ENCODE data around the gene PRKCE. TPM values are rescaled to one million over a fixed set of nuclear protein-coding genes. Genes with fewer than 3 reads are reported as not detected.

The PRKCE gene
- total RNA-seq, 1 donor from 2014 or later, result 11.7 TPM

DNA sequence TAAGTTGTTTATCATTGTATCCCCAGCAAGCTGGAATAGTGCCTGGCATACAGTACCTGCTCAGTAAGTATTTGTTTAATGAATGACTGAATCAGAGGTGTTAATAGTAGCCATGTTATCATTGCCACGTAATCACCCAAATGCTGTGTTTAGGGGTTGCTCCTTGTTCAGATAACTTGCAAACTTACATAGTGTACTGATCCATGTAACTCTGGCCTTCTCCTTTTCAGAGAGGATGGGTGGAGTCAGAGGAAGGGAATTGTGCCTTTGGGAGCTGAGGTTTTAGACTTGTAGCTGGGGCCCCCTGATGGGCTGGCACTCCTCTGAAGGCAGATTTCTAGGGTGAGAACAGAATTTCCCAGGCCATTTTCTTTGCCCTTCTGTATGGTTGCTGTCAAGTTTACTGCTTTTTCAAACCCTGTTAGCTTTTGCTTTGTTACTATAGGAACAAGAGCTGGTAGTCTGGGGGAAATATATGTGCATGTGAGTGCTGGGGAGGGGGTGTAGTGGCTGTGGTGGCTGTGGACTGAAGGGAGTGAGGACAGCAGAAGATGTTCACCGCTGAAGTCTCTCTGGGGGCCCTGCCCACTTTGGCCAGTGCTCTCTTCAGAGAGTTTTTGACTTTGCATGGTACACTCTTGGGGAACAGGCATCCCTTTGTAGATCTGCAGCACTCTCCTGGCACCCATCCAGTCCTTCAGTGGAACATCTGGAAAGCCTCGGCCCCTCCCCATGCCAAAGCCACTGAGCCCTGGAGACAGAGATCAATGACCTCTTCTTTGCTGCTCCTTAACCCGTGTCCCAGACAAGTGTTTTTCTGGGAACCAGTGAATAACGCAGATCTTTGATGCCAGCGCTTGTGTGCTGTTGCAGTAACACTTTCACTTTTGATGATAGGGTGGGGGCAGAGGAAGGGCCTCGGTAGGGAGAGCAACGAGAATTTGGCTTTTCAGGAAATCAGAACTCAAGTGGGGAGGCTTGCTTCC, 209.0 kb downstream of the PRKCE start:
- Mint-ChIP-seq H3K27me3 (ENCODE audit: insufficient read depth) (no peaks in the 10 kb centered on the region), H3K4me1 (ENCODE audit: low read depth) (peaks cover 57% of the 10 kb centered on the region), H3K27ac (peak overlapping the region; percentile 46), H3K36me3 (ENCODE audit: low read depth) (no peaks in the 10 kb centered on the region), H3K9me3 (no peaks in the 10 kb centered on the region), H3K4me3 (peak overlapping the region; percentile 68)
- no peak for DNase-seq (ENCODE audit: low spot score)
- intact Hi-C loops (cut with micrococcal nuclease), result no loop called here

DNA sequence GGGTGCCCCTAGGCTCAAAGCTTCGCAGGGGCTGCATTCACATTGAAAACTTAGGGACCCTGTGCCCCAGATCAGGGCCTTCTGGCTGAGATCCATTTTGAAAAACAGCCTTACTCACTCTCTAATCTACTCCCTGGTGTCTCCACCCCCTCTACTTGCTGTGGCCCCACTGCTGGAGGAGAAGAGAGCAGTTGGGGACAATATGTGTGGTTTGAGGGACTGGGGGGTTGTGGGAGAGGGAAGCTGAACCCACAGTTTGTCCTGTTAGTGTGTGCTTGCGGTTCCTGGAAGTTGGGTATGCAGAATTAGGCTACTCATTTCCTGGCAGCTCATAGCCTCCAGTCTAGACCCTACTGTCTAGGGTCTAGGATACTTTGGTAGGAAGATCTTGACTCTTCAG, 211.4 kb downstream of the PRKCE start:
- no peak overlapping the region for H3K27ac Mint-ChIP-seq
- H3K4me1 Mint-ChIP-seq (ENCODE audit: low read depth), result peaks cover 57% of the 10 kb centered on the region
- H3K9me3 Mint-ChIP-seq, result no peaks in the 10 kb centered on the region
- intact Hi-C loops (cut with micrococcal nuclease), result no loop called here
- no peak overlapping the region for H3K4me3 Mint-ChIP-seq
- H3K27me3 Mint-ChIP-seq (ENCODE audit: insufficient read depth), result no peaks in the 10 kb centered on the region
- no peak for DNase-seq (ENCODE audit: low spot score)
- H3K36me3 Mint-ChIP-seq (ENCODE audit: low read depth), result no peaks in the 10 kb centered on the region

DNA sequence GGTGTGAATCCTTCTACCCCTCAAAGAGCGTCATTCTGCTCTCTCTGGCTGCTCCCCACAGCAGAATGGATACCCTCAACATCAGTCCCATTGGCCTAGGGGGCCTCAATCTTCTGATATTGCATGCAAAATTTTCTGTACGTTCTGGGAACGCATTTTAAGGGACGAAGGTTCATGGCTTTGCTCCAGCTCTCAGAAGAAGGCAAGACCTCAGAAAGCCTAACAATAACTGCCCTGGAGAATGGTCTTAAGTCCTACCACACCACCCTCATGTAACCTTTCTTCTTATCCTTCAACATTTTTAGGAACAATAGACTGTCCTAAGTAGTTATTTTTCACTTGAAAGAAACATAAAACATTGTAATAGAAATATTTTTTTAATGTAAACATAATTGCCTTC, 212.6 kb downstream of the PRKCE start:
- no peaks in the 10 kb centered on the region for H3K27me3 Mint-ChIP-seq (ENCODE audit: insufficient read depth)
- peaks cover 57% of the 10 kb centered on the region for H3K4me1 Mint-ChIP-seq (ENCODE audit: low read depth)
- intact Hi-C loops (cut with micrococcal nuclease), result no loop called here
- H3K9me3 Mint-ChIP-seq, result no peaks in the 10 kb centered on the region
- H3K27ac Mint-ChIP-seq, result no peak overlapping the region
- H3K4me3 Mint-ChIP-seq, result no peak overlapping the region
- DNase-seq (ENCODE audit: low spot score), result no peak
- H3K36me3 Mint-ChIP-seq (ENCODE audit: low read depth), result no peaks in the 10 kb centered on the region

DNA sequence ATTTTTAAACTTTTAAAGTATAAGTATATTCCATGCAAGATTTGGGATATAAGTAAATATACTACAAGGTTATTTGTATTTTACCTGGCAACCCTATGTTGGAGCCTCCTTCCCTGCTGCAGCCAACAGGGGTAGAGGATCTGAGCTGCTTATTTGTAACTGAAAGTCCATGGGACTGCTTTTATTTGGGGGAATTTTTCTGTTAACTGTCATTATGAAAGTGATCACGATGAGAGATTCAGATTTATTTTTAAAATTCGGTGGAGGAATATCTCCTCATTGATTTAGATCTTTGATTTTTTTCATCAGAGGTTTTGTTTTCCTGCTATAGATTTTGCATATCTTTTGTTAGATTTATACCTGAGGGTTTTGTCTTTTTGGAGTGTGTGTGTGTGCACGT, 215.9 kb downstream of the PRKCE start:
- no peak overlapping the region for H3K4me3 Mint-ChIP-seq
- no peaks in the 10 kb centered on the region for H3K27me3 Mint-ChIP-seq (ENCODE audit: insufficient read depth)
- H3K27ac Mint-ChIP-seq, result no peak overlapping the region
- H3K4me1 Mint-ChIP-seq (ENCODE audit: low read depth), result peaks cover 38% of the 10 kb centered on the region
- no peaks in the 10 kb centered on the region for H3K9me3 Mint-ChIP-seq
- intact Hi-C loops (cut with micrococcal nuclease), result no loop called here
- no peaks in the 10 kb centered on the region for H3K36me3 Mint-ChIP-seq (ENCODE audit: low read depth)
- no peak for DNase-seq (ENCODE audit: low spot score)

DNA sequence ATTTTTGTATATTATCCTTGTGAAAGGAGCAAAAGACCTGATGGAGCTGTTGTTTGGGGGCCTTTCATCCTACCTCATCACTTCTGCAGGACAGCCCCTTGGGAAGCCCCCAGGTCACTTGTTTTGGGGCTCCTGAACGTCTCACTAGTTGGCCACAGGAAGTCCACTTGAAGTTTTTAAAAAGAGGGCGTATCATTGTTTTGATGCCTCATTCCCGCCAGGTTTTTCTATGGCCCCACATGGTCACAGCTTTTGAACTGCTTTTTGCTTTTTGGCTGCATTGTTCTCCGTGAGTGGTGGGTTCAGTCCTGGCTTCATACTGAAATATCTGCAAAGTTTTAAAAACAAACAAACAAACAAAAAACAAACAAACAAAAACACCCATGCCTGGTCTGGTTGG, 216.3 kb downstream of the PRKCE start:
- DNase-seq (ENCODE audit: low spot score), result no peak
- peaks cover 38% of the 10 kb centered on the region for H3K4me1 Mint-ChIP-seq (ENCODE audit: low read depth)
- H3K36me3 Mint-ChIP-seq (ENCODE audit: low read depth), result no peaks in the 10 kb centered on the region
- H3K27me3 Mint-ChIP-seq (ENCODE audit: insufficient read depth), result no peaks in the 10 kb centered on the region
- H3K9me3 Mint-ChIP-seq, result no peaks in the 10 kb centered on the region
- intact Hi-C loops (cut with micrococcal nuclease), result no loop called here
- H3K27ac Mint-ChIP-seq, result no peak overlapping the region
- no peak overlapping the region for H3K4me3 Mint-ChIP-seq

DNA sequence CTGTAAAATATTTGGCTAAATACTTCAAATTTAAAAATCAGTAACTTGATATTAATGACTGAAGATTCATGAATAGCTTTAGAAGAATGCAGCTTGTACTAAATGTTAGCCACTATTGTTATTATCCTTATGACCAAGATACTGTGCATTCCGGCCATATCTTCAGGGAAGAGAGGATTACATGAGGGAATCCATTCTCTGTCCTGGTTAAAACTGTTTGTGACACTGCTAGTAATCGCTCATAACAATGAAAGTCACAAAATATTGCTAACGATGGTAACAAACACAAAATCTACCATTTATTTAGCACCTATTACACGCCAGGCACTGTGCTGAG, 217.7 kb downstream of the PRKCE start:
- intact Hi-C loops (cut with micrococcal nuclease), result no loop called here
- H3K4me3 Mint-ChIP-seq, result no peak overlapping the region

DNA sequence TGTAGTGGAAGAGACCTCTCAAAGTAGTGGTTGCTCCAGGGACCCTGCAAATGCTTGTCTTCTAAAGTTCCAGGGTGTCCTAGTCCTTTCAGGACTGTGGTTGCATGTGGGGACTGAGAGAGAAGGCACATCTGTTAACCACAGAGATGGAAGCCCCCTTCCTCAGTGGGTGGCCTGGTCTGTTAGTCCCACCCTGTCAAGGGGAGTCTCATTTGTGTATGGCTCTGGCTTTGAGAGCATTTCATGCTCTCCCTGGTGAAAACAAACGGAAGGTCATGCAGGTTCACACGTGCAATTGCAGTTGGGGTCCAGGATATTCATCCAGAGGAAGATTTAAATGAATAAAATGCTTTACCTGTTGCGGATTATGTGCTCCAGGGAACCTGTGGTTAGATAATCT, 219.6 kb downstream of the PRKCE start:
- Mint-ChIP-seq H3K4me1 (ENCODE audit: low read depth) (peaks cover 33% of the 10 kb centered on the region), H3K27me3 (ENCODE audit: insufficient read depth) (no peaks in the 10 kb centered on the region), H3K27ac (no peak overlapping the region), H3K9me3 (peaks cover 5% of the 10 kb centered on the region), H3K4me3 (no peak overlapping the region), H3K36me3 (ENCODE audit: low read depth) (no peaks in the 10 kb centered on the region)
- intact Hi-C loops (cut with micrococcal nuclease), result no loop called here
- DNase-seq (ENCODE audit: low spot score), result no peak

More for the DNA sequence above, 217.7 kb downstream of the PRKCE start:
- H3K4me1 Mint-ChIP-seq (ENCODE audit: low read depth), result peaks cover 39% of the 10 kb centered on the region
- H3K36me3 Mint-ChIP-seq (ENCODE audit: low read depth), result no peaks in the 10 kb centered on the region
- H3K27me3 Mint-ChIP-seq (ENCODE audit: insufficient read depth), result no peaks in the 10 kb centered on the region
- H3K27ac Mint-ChIP-seq, result no peak overlapping the region
- no peaks in the 10 kb centered on the region for H3K9me3 Mint-ChIP-seq
- DNase-seq (ENCODE audit: low spot score), result no peak

DNA sequence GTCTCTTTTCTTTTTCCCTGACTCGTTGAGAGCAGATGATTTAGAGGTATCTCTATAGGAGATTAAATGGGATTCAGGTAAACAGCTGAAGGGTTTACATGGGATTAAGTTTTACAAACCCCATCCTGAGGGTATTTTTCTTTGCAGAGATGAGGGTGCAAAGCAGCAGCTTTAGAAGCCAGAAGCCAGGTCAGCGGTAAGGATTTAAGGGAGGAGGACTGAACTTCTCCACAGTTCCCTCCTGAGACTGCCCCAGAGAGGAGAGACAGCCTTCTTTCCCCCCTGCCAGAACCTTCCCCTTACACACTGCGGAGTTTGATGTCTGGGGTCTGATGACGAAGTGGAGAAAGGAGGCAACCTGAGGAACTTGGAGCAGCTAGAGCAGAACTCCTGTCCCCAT, 220.1 kb downstream of the PRKCE start:
- no peak for DNase-seq (ENCODE audit: low spot score)
- peaks cover 10% of the 10 kb centered on the region for H3K9me3 Mint-ChIP-seq
- intact Hi-C loops (cut with micrococcal nuclease), result no loop called here
- H3K36me3 Mint-ChIP-seq (ENCODE audit: low read depth), result peaks cover 2% of the 10 kb centered on the region
- H3K4me1 Mint-ChIP-seq (ENCODE audit: low read depth), result peaks cover 33% of the 10 kb centered on the region
- H3K4me3 Mint-ChIP-seq, result no peak overlapping the region
- H3K27me3 Mint-ChIP-seq (ENCODE audit: insufficient read depth), result no peaks in the 10 kb centered on the region
- no peak overlapping the region for H3K27ac Mint-ChIP-seq

DNA sequence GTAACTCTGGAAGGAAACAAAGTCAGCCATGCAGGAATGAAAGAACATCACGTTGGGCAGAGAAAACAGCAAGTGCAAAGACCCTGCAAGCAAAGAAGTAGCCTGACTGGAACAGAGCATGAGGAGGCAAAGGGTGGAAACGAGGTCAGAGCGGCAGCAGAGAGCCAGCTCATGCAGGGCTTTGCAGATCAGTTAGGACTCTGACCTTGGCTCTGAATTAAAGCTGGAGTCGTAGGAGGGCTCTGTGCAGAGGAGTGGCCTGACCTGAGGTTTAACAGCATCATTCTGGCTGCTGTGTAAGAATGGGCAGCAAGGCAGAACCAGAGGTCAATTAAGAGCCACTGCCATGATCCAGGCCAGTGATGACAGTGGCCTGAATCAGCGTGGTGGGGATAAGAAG, 220.7 kb downstream of the PRKCE start:
- H3K9me3 Mint-ChIP-seq, result peaks cover 16% of the 10 kb centered on the region
- H3K36me3 Mint-ChIP-seq (ENCODE audit: low read depth), result peaks cover 3% of the 10 kb centered on the region
- H3K27ac Mint-ChIP-seq, result peak overlapping the region; percentile 13
- H3K27me3 Mint-ChIP-seq (ENCODE audit: insufficient read depth), result no peaks in the 10 kb centered on the region
- DNase-seq (ENCODE audit: low spot score), result no peak
- H3K4me1 Mint-ChIP-seq (ENCODE audit: low read depth), result peaks cover 32% of the 10 kb centered on the region
- H3K4me3 Mint-ChIP-seq, result no peak overlapping the region
- intact Hi-C loops (cut with micrococcal nuclease), result no loop called here

DNA sequence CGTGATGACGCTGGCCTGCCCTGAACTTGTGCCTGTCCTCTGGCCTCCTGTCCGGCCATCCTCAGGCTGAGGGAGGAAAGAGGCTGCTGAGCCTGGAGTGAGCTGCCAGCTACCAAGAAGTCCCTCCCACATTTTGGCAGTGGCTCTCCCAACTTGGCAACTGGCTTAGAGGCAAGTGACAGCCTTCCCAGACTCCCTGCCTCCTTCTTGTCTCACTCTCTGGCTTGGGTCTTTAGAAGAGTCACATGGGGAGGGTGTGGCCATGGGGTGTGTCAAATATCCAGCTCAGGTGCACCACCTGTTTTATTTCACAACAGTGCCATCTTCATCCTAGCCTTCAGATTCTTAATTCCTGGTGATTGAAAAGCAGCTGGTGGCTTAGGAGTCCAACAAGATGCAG, 222.9 kb downstream of the PRKCE start:
- Mint-ChIP-seq H3K4me1 (ENCODE audit: low read depth) (peaks cover 27% of the 10 kb centered on the region), H3K36me3 (ENCODE audit: low read depth) (peaks cover 8% of the 10 kb centered on the region), H3K4me3 (no peak overlapping the region), H3K27ac (no peak overlapping the region), H3K27me3 (ENCODE audit: insufficient read depth) (peaks cover 2% of the 10 kb centered on the region), H3K9me3 (peaks cover 24% of the 10 kb centered on the region)
- DNase-seq (ENCODE audit: low spot score), result no peak
- intact Hi-C loops (cut with micrococcal nuclease), result no loop called here

DNA sequence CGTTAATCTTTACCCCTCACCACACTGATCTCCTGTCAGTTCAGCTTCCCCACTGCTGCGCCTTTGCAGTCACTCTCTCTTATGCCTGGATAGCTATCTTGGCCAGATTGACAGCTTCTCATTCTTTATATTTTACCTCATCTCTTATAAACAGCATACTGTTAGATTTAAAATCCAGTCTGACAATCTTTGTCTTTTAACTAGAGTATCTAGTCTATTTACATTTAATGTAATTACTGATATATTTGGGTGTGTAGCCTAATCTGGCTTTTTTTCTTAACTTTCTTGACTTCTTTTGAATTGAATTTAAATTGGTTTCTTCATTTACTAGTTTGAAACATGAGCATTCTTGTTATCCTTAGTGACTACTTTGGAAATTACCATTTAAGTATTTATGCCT, 225.1 kb downstream of the PRKCE start:
- Mint-ChIP-seq H3K9me3 (peaks cover 24% of the 10 kb centered on the region), H3K4me1 (ENCODE audit: low read depth) (peaks cover 22% of the 10 kb centered on the region), H3K4me3 (no peak overlapping the region), H3K27me3 (ENCODE audit: insufficient read depth) (peaks cover 2% of the 10 kb centered on the region), H3K36me3 (ENCODE audit: low read depth) (peaks cover 8% of the 10 kb centered on the region), H3K27ac (no peak overlapping the region)
- intact Hi-C loops (cut with micrococcal nuclease), result no loop called here
- DNase-seq (ENCODE audit: low spot score), result no peak

DNA sequence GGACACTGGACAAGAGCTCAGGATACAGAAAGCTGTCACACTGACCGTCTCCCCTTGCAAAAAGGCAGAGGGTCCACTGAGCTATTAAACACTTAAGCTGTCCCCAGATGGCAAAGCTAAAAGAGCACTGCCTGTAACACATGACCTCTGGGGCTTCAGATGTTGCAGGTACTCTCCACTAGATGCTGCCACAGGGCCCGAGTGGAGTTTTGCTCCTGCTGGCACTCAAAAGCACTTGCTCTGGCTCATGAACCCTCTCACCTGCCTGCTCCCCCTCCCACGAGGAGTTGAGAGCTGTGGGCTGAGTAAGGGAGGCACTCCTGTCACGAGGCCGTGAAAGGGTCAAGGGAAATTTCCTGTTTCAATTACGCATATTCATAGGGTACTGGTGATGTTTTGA, 227.9 kb downstream of the PRKCE start:
- Mint-ChIP-seq H3K27me3 (ENCODE audit: insufficient read depth) (peaks cover 2% of the 10 kb centered on the region), H3K9me3 (peaks cover 24% of the 10 kb centered on the region), H3K4me1 (ENCODE audit: low read depth) (no peaks in the 10 kb centered on the region), H3K27ac (no peak overlapping the region), H3K4me3 (no peak overlapping the region), H3K36me3 (ENCODE audit: low read depth) (peaks cover 8% of the 10 kb centered on the region)
- intact Hi-C loops (cut with micrococcal nuclease), result no loop called here
- no peak for DNase-seq (ENCODE audit: low spot score)

DNA sequence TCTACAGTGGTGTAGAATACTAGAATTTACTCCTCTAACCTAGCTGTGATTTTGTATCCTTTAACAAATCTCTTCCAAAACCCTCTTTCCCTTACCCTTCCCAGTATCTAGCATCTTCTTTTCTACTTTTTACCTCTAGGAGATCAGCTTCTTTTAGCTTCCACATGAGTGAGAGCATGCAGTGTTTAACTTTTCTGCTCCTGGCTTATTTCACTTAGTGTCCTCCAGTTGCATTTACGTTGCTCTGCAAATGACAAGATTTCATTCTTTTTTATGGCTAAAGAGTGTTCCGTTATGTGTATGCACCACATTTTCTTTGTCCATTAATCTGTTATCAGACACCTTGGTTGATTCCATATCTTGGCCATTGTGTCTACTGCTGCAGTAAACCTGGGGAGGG, 228.5 kb downstream of the PRKCE start:
- no peak for DNase-seq (ENCODE audit: low spot score)
- intact Hi-C loops (cut with micrococcal nuclease), result no loop called here
- Mint-ChIP-seq H3K36me3 (ENCODE audit: low read depth) (peaks cover 8% of the 10 kb centered on the region), H3K9me3 (peaks cover 24% of the 10 kb centered on the region), H3K4me3 (no peak overlapping the region), H3K4me1 (ENCODE audit: low read depth) (no peaks in the 10 kb centered on the region), H3K27me3 (ENCODE audit: insufficient read depth) (peaks cover 2% of the 10 kb centered on the region), H3K27ac (no peak overlapping the region)

Measured in activated T-helper 1 cell treated with anti-CD3 and anti-CD28 coated beads, Interleukin-12 subunit alpha, Interleukin-12 subunit beta, Interleukin-2, Interleukin-4 antibody, amounts not matched to agents 30 ng/mL and 10 ng/mL and 1 ng/mL, durations not matched to agents 14 hours and 24 hours and 36 hours (primary cell).